WTC11 (cell line): Measurements from ENCODE around the gene PAPSS1. TPM values are rescaled to one million over a fixed set of nuclear protein-coding genes. Genes with fewer than 3 reads are reported as not detected.
"Not testable (repeated sequence)": the region's sequence is repeated elsewhere in the genome, so short reads cannot be mapped to it uniquely, and the experiment has no call there.

Experiments
- ATAC-seq: fragments of 200-7000 bp; cut with Tn5 transposase; 2 replicates; pipeline ENCODE4 v1.10.0; 2021; ENCODE audit warnings: mild to moderate bottlenecking, moderate library complexity
- CTCF ChIA-PET: fragments of 300-600 bp; sonication (Branson Sonifier 250); formaldehyde crosslinking; loops from one replicate; lab custom pipeline; 2021; ENCODE audit warnings: antibody characterized with exemption; lab: Charles Lee
- POLR2A ChIA-PET: fragments of 350-600 bp; sonication (Branson Sonifier 250); formaldehyde crosslinking; loops from one replicate; lab custom pipeline; 2021; ENCODE audit warnings: antibody characterized with exemption; lab: Charles Lee
- DNase-seq: peaks from one replicate; pipeline ENCODE4 v3.0.0; 2021; ENCODE audit warnings: low spot score
- H3K27ac Mint-ChIP-seq: 2 replicates; pipeline ENCODE4 v1.8.0; 2021; ENCODE audit warnings: mixed read lengths
- H3K27me3 Mint-ChIP-seq: 2 replicates; pipeline ENCODE4 v1.8.0; 2021; ENCODE audit warnings: low read depth, mild to moderate bottlenecking, moderate library complexity, mixed read lengths
- H3K36me3 Mint-ChIP-seq: 2 replicates; pipeline ENCODE4 v1.8.0; 2021; ENCODE audit warnings: mixed read lengths
- H3K4me1 Mint-ChIP-seq: 2 replicates; pipeline ENCODE4 v1.8.0; 2022; ENCODE audit warnings: mixed read lengths
- H3K4me3 Mint-ChIP-seq: 2 replicates; pipeline ENCODE4 v1.8.0; 2021; ENCODE audit warnings: mild to moderate bottlenecking, moderate library complexity, mixed read lengths
- H3K9me3 Mint-ChIP-seq: 2 replicates; pipeline ENCODE4 v1.8.0; 2021; ENCODE audit warnings: mixed read lengths
- ATF1 ChIP-seq: sonication (generic); formaldehyde crosslinking; IDR thresholded peaks from 2 replicates; pipeline ENCODE4 v1.8.1; 2023; ENCODE audit warnings: mild to moderate bottlenecking, moderate library complexity, missing genetic modification reagents
- ATF6 ChIP-seq: sonication (generic); formaldehyde crosslinking; IDR thresholded peaks from 2 replicates; pipeline ENCODE4 v1.8.1; 2023; ENCODE audit warnings: mild to moderate bottlenecking, missing genetic modification reagents
- CDX4 ChIP-seq: fragments of 250-450 bp; sonication (Bioruptor Pico); IDR thresholded peaks from 2 replicates; pipeline ENCODE4 v1.9.0; 2021; ENCODE audit warnings: moderate library complexity, mild to moderate bottlenecking, inconsistent platforms, borderline replicate concordance
- FOXJ3 ChIP-seq: sonication (generic); formaldehyde crosslinking; IDR thresholded peaks from 2 replicates; pipeline ENCODE4 v1.9.0; 2021; ENCODE audit warnings: missing genetic modification reagents, mild to moderate bottlenecking, borderline replicate concordance
- FOXK1 ChIP-seq: sonication (generic); formaldehyde crosslinking; IDR thresholded peaks from 2 replicates; pipeline ENCODE4 v1.8.0; 2022; ENCODE audit warnings: mild to moderate bottlenecking, moderate library complexity, missing genetic modification reagents
- GRHL2 ChIP-seq: fragments of 250-450 bp; sonication (Bioruptor Pico); IDR thresholded peaks from 2 replicates; pipeline ENCODE4 v1.8.0; 2022; ENCODE audit warnings: mild to moderate bottlenecking, moderate library complexity; ENCODE audit not compliant: insufficient replicate concordance, severe bottlenecking
- JAZF1 ChIP-seq: fragments of 250-450 bp; sonication (Bioruptor Pico); IDR thresholded peaks from 2 replicates; pipeline ENCODE4 v1.9.0; 2021; ENCODE audit warnings: moderate library complexity, mild to moderate bottlenecking, inconsistent platforms
- JUN ChIP-seq: sonication (generic); formaldehyde crosslinking; IDR thresholded peaks from 2 replicates; pipeline ENCODE4 v1.8.0; 2023; ENCODE audit warnings: mild to moderate bottlenecking, missing genetic modification reagents
- MAX ChIP-seq: sonication (generic); formaldehyde crosslinking; IDR thresholded peaks from 2 replicates; pipeline ENCODE4 v1.8.0; 2022; ENCODE audit warnings: mild to moderate bottlenecking, missing genetic modification reagents
- MXD4 ChIP-seq: fragments of 250-450 bp; sonication (Bioruptor Pico); IDR thresholded peaks from 2 replicates; pipeline ENCODE4 v1.8.0; 2021; ENCODE audit warnings: mild to moderate bottlenecking, moderate library complexity, borderline replicate concordance
- RORB ChIP-seq: fragments of 250-450 bp; sonication (Bioruptor Pico); IDR thresholded peaks from 2 replicates; pipeline ENCODE4 v1.9.0; 2021; ENCODE audit warnings: mild to moderate bottlenecking
- STAT6 ChIP-seq: sonication (generic); formaldehyde crosslinking; conservative IDR thresholded peaks from 2 replicates; pipeline ENCODE4 v1.8.1; 2023; ENCODE audit warnings: mild to moderate bottlenecking, low read depth, missing genetic modification reagents, moderate library complexity
- TCF7 ChIP-seq: sonication (generic); formaldehyde crosslinking; IDR thresholded peaks from 2 replicates; pipeline ENCODE4 v1.8.0; 2022; ENCODE audit warnings: mild to moderate bottlenecking, low read depth, missing genetic modification reagents, moderate library complexity
- TEAD4 ChIP-seq: sonication (generic); formaldehyde crosslinking; IDR thresholded peaks from 2 replicates; pipeline ENCODE4 v1.8.0; 2022; ENCODE audit warnings: mild to moderate bottlenecking, missing genetic modification reagents
- ZBTB43 ChIP-seq: sonication (generic); formaldehyde crosslinking; IDR thresholded peaks from 2 replicates; pipeline ENCODE4 v1.8.1; 2023; ENCODE audit warnings: mild to moderate bottlenecking, missing genetic modification reagents
- ZNF532 ChIP-seq: fragments of 250-450 bp; sonication (Bioruptor Pico); IDR thresholded peaks from 2 replicates; pipeline ENCODE4 v1.9.0; 2021; ENCODE audit warnings: mild to moderate bottlenecking, borderline replicate concordance
- total RNA-seq: library from RNA; stranded (reverse); gene quantifications from 3 replicates; pipeline ENCODE4 v1.2.3, GENCODE V29; 2021

The PAPSS1 gene
- total RNA-seq, 1 experiment from 2014 or later: 62.9 TPM

- H3K36me3 Mint-ChIP-seq, CTCF ChIA-PET, H3K27ac Mint-ChIP-seq, H3K27me3 Mint-ChIP-seq, H3K9me3 Mint-ChIP-seq, POLR2A ChIA-PET, DNase-seq, H3K4me3 Mint-ChIP-seq, ATAC-seq: not testable (repeated sequence)
- H3K4me1 Mint-ChIP-seq: peaks cover 22% of the 10 kb centered on the region
Observed at GRCh38 chr4:107723331-107723730, 3.3 kb upstream of the PAPSS1 start.

GRCh38 chr4:107721436-107722100, 1.5 kb upstream of the PAPSS1 start:
- Mint-ChIP-seq H3K4me1 (peaks cover 34% of the 10 kb centered on the region), H3K27ac (no peak overlapping the region), H3K4me3 (peak overlapping the region; percentile 95), H3K9me3 (peaks cover 4% of the 10 kb centered on the region; the same call in 1 of the 2 replicates), H3K36me3 (no peaks in the 10 kb centered on the region), H3K27me3 (peaks cover 3% of the 10 kb centered on the region; the same call in 1 of the 2 replicates)
- POLR2A ChIA-PET: interaction anchor here (1.1 kb wide), 1 partner anchor 268 kb away, joined by 3 read pairs; the partner anchor contains the start of gene HADH
- CTCF ChIA-PET: interaction anchor here (1.9 kb wide), 1 partner anchor 12 kb away, joined by 9 read pairs; no protein-coding TSS in a partner anchor
- ATAC-seq (peak; percentile 9), DNase-seq (peak; percentile 59)
- TF ChIP-seq FOXJ3 (CRISPR knock-in tag) (no peak), ATF1 (CRISPR knock-in tag) (no peak), MXD4 (CRISPR knock-in tag) (no peak), GRHL2 (CRISPR knock-in tag) (no peak), ZNF532 (CRISPR knock-in tag) (no peak), JUN (CRISPR knock-in tag) (no peak), ATF6 (CRISPR knock-in tag) (no peak), ZBTB43 (CRISPR knock-in tag) (no peak), JAZF1 (no peak), TEAD4 (CRISPR knock-in tag) (no peak), RORB (CRISPR knock-in tag) (no peak)

- POLR2A ChIA-PET: interaction anchor here (0.5 to 1.0 kb wide), 2 partner anchors 10 to 65 kb away, joined by 3 to 4 read pairs; no protein-coding TSS in a partner anchor
- no peak for TF ChIP-seq CDX4 (CRISPR knock-in tag)
- no peak for TF ChIP-seq TCF7
- TF ChIP-seq FOXK1: no peak
- no peak for TF ChIP-seq STAT6 (CRISPR knock-in tag)
- TF ChIP-seq MAX: 0 out of 2 replicates have a peak, but pooled peaks have one; percentile 14
Observed at GRCh38 chr4:107719207-107719921, 670 bp downstream of the PAPSS1 start.

More at GRCh38 chr4:107719207-107719921, 670 bp downstream of the PAPSS1 start:
- H3K4me3 Mint-ChIP-seq: peak overlapping the region; percentile 95
- H3K4me1 Mint-ChIP-seq: peaks cover 50% of the 10 kb centered on the region
- ATAC-seq: peak; percentile 13
- H3K27ac Mint-ChIP-seq: peak overlapping the region; percentile 97
- H3K9me3 Mint-ChIP-seq: no peaks in the 10 kb centered on the region
- H3K27me3 Mint-ChIP-seq: peaks cover 3% of the 10 kb centered on the region; the same call in 1 of the 2 replicates
- CTCF ChIA-PET: interaction anchor here (1.9 to 2.1 kb wide), 2 partner anchors 14 to 17 kb away, joined by 9 to 19 read pairs; no protein-coding TSS in a partner anchor
- DNase-seq: no peak
- peaks cover 2% of the 10 kb centered on the region; the same call in 1 of the 2 replicates for H3K36me3 Mint-ChIP-seq
